ENCODE data around the gene MRPS16.

The MRPS16 gene

GRCh38 chr10:73228247-73228646, 24.2 kb downstream of the MRPS16 start:
- H3K27me3 ChIP-seq (ENCODE audit: insufficient read depth, poor library complexity, severe bottlenecking) = no peaks in the 10 kb centered on the region
- TF ChIP-seq GABPA (IDR thresholded peaks at IDR 0.05; ENCODE audit: low read depth) (no peak), SPI1 (IDR thresholded peaks at IDR 0.05; ENCODE audit: borderline replicate concordance, low read depth) (no peak), CTCF (IDR thresholded peaks at IDR 0.05; ENCODE audit: insufficient read depth, low read length) (no peak), POLR2AphosphoS5 (IDR thresholded peaks at IDR 0.05; ENCODE audit: low read depth) (no peak), REST (IDR thresholded peaks at IDR 0.05; ENCODE audit: insufficient replicate concordance, low read depth) (no peak)
- no peak overlapping the region for H3K27ac ChIP-seq (replicated peaks)
- no peak overlapping the region for H3K4me3 ChIP-seq (replicated peaks; ENCODE audit: insufficient read depth, low read length)
- no peak for DNase-seq (ENCODE audit: low read depth in 1 of 2, low spot score in 1 of 2)

GRCh38 chr10:73226663-73227062, 25.8 kb downstream of the MRPS16 start:
- no peak for DNase-seq (ENCODE audit: low read depth in 1 of 2, low spot score in 1 of 2)
- no peak overlapping the region for H3K4me3 ChIP-seq (replicated peaks; ENCODE audit: insufficient read depth, low read length)
- no peak overlapping the region for H3K27ac ChIP-seq (replicated peaks)
- TF ChIP-seq POLR2AphosphoS5 (IDR thresholded peaks at IDR 0.05; ENCODE audit: low read depth) = no peak
- no peak for TF ChIP-seq REST (IDR thresholded peaks at IDR 0.05; ENCODE audit: insufficient replicate concordance, low read depth)
- no peak for TF ChIP-seq SPI1 (IDR thresholded peaks at IDR 0.05; ENCODE audit: borderline replicate concordance, low read depth)
- TF ChIP-seq GABPA (IDR thresholded peaks at IDR 0.05; ENCODE audit: low read depth) = no peak
- no peak for TF ChIP-seq CTCF (IDR thresholded peaks at IDR 0.05; ENCODE audit: insufficient read depth, low read length)
- no peaks in the 10 kb centered on the region for H3K27me3 ChIP-seq (ENCODE audit: insufficient read depth, poor library complexity, severe bottlenecking)

GRCh38 chr10:73225518-73225917, 26.9 kb downstream of the MRPS16 start:
- H3K27me3 ChIP-seq (ENCODE audit: insufficient read depth, poor library complexity, severe bottlenecking) = no peaks in the 10 kb centered on the region
- TF ChIP-seq REST (IDR thresholded peaks at IDR 0.05; ENCODE audit: insufficient replicate concordance, low read depth) (no peak), SPI1 (IDR thresholded peaks at IDR 0.05; ENCODE audit: borderline replicate concordance, low read depth) (no peak), CTCF (IDR thresholded peaks at IDR 0.05; ENCODE audit: insufficient read depth, low read length) (no peak), GABPA (IDR thresholded peaks at IDR 0.05; ENCODE audit: low read depth) (no peak), POLR2AphosphoS5 (IDR thresholded peaks at IDR 0.05; ENCODE audit: low read depth) (no peak)
- no peak overlapping the region for H3K4me3 ChIP-seq (replicated peaks; ENCODE audit: insufficient read depth, low read length)
- no peak for DNase-seq (ENCODE audit: low read depth in 1 of 2, low spot score in 1 of 2)
- H3K27ac ChIP-seq (replicated peaks) = no peak overlapping the region

Measured in HL-60 (cell line).